Stimulated activated CD8-positive, alpha-beta memory T cell treated with anti-CD3 and anti-CD28 coated beads, Interleukin-4, amount 100 ng/mL, for 24 hours (primary cell): ENCODE measurements around the gene PSTPIP1.

Source experiments
- DNase-seq: peaks from one replicate; pipeline ENCODE4 v3.0.0-alpha.2; 2020; ENCODE audit warnings: low read depth

Gene PSTPIP1

DNA sequence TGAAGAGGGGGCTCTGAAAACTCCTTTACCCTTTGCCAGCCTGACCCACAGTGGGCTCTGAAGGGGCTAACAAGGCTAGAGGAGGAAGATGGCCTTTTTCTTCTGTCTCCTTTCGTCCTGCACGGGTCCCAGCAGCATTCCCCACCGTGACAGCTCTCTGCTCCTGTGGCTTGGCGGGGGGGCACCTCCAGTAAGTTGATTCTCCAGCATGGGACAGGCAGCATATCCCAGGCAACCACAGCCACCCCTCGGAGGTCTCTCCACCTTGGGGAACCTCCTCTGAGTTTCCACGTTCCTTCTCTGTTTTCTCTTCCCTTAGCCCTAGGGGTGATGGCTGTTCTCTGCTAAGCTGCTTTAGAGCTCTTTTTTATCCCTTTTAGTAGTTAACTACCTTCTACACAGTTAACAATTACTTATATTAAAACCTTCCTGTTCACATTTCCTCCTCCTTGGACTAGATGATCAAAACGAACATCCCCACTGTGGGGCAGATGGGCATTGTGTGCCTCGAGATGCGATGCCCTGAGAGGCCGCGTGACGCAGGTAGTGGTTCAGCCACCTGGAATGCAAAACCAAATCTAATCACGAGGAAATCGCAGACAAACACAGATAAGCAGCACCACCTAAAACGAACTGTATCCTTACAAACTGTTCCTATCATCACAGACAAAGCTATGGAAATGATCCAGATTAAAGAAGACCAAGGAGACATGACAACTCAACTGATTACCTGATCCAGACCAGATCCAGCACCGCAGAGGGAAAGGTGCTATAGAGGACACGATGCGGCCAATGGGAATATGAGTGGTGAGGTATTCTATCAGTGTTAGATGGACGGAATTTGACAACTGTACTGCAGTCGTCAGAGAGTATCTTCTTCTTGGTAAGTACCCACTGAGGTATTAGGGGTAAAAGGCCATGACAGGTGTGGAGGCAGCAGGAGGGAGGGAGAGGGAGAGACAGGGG is 48.3 kb downstream of the PSTPIP1 start:
- DNase-seq: no peak

DNA sequence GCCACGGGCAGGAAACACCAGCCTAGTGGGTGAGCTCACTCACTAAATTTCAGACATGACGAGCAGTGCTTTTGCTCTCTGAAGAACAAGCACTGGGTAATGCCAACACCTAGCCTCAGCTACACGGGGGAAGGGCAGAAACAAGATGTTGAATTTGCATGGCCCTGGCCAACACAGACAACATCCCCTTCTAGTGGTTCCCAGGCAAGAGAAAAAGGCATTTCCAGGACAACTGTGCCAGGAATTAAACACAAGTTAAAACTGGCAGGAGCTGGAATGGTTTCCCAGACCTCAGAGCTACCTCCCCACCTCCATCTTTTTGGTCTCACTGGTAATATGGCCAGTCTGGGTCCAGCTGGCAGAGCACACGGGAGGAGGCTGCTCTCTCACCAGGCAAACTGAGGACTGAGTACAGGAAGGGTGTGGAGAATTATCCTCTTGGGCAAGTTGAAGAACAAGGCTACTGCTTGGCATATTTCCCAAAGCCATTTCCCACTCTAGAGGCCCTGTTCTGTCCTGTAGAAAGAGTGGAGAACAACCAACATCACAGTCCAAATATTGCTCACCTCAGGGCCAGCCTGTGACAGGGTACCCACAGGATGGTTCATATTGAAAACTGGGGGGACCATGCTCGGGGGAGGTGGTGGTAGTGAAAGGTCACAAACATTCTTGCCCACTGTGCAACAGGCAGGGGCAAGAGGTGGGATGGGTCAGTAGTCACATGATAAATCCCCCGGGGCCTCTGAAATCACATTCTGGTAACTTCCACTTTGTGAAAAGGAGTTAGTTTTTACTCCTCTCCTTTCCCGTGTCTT is 49.5 kb downstream of the PSTPIP1 start:
- DNase-seq: no peak

DNA sequence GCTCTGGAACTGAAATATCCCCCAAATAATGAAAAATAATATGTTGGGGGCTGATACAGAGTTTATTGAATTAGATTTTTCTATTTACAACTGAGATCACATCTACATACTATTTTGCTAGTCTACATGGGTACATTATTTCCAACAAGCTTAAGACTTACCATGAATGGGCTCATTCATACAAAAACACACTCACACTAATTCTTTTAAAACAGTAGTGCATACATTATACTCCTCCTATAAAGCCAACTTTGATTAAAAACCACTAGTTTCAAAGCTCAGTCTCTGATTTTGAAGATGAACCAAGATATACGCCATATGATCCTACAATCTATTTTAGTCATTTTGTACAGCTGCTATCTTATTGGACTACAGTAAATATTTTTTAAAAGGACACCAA is 51.1 kb downstream of the PSTPIP1 start:
- no peak for DNase-seq

- DNase-seq: no peak
Observed at GRCh38 chr15:77046704-77047412, 51.9 kb downstream of the PSTPIP1 start.

DNA sequence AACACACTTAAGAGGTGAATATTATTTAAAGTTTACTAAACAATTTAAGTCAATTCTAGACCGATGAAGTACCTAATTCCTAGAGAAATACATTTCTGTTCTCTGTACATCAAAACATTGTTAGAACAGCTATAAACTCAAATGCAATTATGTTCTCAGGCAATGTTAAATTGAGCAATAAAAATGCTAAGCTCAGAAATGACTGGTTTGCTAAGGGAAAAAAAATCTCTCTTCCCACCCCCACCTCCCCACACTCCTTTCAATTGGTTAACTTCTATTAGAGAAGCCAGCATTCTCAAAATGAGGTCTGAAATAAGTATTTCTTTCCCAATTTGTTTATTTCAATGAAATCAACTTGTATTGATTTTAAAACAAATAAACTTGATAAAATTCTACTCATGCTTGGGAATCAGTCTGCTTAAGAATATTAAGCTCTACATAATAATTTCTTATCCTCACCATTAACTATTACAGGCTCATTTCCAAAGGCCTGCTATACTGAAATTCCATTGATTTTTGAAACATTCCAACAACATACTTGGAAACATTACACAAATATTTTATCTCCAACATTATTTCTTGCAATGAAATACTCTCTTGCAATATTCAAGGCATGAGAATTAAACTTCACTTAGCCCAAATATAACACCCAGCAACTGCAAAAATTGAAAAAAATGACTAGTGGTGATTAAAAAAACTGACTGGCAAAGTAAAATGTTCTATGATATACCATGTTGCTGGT is 53.4 kb downstream of the PSTPIP1 start:
- no peak for DNase-seq

DNA sequence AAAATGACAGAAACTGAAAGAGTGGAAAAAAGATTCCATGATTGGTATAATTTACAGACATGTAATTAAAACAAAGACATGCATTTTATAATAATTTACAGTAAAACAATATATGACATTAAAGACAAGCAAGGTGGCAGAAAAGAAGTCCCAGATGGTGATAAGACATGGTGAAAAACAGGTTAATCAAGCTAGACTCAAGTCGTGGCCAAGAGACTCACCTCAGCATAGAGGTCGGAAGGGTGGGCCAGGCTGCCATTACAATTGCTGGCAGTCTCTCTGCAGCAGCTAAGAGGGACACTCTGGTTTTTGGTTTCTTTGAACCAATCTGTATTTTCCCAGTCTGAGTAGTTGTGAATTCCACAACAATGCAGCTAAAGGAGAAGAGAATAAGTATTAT is 57.6 kb downstream of the PSTPIP1 start:
- DNase-seq: no peak

GRCh38 chr15:77053709-77054108 is 58.8 kb downstream of the PSTPIP1 start:
- DNase-seq: no peak

GRCh38 chr15:77057072-77057471 is 62.1 kb downstream of the PSTPIP1 start:
- DNase-seq: no peak

DNA sequence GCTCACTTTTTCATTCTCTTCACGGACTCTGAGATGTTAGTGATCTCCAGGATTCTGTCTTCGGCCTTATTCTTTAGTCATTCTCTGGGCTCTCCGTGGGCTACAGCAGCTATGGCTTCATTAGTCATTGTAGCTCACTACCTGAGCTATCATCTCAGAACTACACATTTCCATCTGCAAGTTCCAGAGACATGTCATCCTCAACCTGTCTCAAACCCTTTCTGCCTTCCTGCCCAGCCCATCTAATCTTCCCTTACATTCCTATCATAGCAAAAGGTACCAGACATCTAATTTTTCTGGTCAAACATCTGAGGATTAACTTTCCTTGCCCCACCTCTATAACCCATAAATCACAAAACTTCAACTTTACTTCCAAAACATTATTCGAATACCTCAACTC is 62.8 kb downstream of the PSTPIP1 start:
- DNase-seq: no peak

GRCh38 chr15:77058468-77058867 is 63.5 kb downstream of the PSTPIP1 start:
- DNase-seq: no peak

DNA sequence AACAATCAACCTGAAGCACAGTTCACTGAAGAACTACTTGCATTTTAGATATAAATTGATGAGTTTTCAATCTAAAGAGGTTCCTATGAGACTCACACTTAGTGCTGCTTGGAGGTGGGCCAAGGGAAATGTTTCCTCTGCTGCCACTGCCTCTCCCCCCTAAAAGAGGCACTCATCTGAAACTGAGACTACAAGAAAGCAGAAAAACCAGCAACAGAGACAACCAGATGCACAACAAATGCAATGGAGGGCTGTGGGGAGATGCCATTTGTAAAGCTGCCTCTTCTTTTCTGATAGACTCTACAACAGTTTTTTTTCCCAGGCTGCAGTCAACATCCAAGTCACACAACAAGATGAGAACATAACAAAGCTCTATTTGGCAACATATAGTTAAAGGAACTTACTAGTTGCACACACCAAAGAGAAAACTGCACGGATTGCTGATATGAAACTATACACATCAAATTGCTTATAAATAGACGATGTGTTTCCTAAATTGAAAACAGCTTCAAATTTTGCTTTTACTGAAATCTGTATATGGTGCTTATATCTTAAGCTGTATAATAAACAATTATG is 64.9 kb downstream of the PSTPIP1 start:
- no peak for DNase-seq

DNA sequence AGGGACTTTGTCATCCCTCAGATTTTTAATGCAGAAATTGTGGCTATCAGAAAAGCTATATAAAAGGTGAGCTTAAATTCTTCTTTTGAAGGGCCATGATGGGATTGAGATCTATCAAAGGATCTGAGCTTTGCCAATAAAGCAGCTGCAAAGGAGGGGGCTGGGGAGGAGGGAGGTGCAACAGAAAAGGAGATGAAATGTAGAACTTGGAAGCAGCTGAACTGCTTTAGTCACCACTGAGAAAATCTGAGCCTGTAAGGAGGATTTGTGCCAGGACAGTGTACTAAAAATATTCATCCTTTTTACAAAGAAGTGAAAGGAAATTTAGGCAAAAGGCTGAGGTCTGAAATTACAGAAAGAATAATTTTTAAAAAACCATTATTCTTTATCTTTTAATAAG is 65.6 kb downstream of the PSTPIP1 start:
- DNase-seq: no peak

GRCh38 chr15:77063249-77063648 is 68.3 kb downstream of the PSTPIP1 start:
- no peak for DNase-seq

DNA sequence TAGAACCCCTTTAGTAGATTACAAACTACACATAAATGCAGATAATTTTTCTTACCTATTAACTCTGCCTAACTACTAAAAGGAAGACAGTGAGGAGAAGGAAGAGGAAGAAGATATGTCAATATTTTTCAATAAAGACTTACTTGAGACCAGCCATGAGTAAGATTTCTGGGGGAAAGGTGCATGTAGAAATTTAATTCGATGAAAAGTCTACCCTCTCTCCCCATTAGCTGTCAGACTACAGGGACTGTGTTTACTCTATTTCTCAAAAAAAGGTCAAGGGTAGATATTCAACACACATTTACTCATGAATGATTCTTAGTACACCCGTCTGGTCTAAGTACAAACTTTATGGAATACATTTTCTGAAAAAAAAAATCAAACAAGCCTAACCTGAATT is 69.1 kb downstream of the PSTPIP1 start:
- DNase-seq: no peak

DNA sequence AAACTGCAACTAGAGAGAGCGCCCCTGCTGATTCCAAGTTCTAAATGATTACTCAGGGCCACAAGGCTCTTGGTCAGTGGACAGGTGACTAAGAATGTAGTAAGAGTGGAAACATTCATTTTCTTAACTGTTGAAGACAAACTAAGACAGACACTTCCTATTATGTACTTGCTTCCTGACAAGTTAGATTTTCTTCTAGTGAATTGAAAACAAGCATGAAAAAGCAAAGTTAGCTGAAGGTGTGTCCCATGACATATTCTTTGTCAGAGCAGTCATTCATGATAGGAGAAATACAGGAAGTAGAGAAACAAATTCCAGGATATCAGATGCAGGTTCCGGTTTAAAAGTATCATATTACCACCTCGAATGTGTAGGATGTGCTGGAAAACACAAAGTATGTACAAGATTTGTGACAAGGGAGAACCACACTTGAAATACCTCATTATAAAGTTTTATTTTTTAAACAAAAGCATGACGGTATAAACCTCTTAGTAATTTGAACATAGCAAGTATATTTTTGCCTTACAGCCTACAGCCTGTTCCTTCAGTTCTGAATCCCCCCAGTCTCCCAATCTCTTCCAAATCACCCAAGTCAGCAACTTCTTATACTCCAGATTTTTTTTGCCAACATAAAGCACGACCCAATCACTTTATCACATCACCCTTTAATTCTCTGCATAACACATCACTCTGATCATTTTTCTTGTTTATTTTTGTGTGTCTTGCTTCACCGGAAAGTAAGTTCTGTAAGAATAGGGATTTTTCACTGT is 69.8 kb downstream of the PSTPIP1 start:
- no peak for DNase-seq

DNA sequence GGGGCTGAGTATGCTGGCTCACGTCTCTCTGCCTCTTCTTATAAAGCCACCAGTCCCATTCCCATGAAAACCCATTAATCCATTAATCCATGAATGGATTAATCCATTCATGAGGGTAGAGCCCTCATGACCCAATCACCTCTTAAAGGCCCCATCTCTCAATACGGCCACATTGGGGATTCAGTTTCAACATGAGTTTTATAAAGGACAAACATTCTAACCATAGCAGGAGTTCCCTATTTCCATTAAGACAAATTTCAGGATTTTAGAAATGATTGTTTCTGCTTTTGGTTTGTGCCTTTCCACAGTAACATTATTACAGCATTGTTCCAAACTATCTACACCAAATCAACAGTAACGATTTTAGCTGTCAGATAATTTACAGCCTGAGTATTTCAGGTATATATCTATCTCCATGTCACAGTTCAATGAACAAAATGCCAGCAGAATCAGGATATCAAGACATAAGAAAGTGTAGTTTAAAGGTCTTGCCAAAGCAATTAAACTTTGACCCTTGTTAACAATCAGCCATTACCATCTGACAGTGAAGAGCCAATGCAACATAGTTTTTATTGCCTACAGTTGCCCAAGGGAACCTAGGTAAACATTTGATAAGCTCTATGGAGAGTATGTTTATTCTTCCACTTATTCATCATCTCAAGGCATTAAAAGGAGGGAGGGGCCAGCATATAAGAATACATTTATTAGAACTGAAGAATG is 72.2 kb downstream of the PSTPIP1 start:
- no peak for DNase-seq

DNA sequence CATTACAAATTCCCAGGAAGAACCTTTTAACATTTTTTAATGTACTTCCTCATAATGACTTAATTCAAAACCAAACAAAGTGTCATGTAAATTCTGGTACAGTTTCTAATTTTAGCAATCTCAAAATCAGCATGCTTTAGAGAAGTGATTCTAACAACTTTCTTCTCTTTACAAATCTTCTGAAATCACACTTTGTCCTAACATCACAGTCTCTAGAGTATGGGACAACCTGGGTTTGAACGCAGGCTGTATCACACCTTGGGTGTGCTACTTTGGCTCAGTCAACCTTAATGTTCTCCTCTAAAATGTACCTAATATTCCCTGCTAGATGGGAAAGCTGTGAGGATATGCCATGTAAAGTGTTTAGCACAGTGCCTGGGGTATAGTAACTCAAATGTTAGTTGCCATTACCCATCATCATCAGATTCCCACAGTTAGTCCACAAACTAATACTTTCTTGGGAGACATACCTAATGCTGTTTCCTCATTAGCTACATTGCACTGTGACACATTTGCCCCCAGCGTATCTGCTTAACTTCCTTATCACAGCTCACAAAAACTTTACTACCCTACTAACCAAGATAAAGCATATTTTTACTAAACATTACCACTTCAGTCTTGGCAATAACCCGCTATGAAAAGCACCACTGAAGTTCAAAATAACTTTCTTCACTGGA is 72.9 kb downstream of the PSTPIP1 start:
- DNase-seq: no peak

- DNase-seq: no peak
Observed at GRCh38 chr15:77068633-77069032, 73.7 kb downstream of the PSTPIP1 start.

DNA sequence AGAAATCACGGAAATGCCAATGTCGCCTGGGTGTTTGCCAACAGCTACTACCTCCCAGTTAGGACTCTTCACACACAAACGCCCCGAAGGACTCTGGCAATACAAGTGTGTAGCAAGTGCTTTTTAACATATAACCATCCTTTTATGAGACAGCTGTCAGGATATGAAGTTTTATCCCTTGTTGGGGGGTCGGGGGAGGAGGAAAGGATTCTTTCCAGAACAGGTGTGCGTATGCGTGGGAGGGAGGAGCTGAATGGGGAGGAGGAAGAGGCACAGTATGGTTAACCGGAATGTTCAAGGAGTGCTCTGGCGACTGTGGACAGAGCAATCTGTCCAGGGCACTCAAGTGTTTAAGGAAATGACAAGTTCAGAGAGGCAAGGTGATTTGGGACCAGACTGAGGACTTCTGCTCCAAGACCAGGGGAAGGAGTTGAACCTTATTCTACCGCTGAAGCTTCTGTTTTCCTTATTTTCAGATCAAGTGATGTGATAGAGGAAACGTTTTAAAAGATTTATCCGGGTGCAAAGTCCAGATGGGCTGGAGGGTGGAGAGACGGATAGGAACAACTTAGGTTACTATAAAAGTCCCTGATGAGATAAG is 74.7 kb downstream of the PSTPIP1 start:
- DNase-seq: no peak
